ENCODE measurements around the gene FSTL4. TPM values are rescaled to one million over a fixed set of nuclear protein-coding genes. Genes with fewer than 3 reads are reported as not detected.

Gene FSTL4
- total RNA-seq, 1 donor from 2014 or later = 0.67 TPM

DNA sequence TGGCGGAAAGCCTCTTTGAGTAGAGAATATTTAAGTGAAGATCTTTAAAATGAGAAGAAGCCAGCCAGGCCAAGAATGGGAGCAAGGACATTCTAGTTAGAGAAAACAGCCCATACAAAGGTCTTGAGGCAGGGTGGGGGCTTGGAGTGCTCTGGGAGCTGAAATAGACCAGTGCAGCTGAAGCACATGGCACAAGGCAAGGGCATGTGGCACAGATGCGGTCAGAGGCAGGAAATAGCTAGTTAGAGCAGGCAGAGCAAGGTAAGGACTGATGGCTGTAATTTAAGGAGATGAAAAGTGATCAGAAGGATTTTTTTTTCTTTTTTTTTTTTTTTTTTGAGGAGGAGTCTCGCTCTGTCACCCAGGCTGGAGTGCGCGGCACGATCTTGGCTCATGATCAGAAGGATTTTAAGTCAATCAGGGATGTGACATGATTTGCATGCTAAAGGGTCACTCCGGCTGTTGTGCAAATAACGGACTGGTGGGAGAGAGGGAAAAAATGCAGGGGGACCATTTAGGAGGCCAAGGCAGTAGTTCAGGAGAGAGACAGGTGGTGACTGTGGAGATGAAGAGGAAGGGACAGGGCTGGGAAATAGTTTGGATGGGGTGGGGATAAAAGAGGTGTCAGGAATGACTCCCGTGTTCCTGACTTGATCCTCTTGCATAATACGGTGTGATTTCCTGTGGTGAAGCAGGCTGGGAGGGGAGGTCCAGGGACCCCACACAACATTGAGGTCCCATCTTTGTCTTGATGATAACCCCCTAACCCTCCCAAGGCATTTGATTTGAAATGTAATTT is 352.9 kb downstream of the FSTL4 start:
- Histone ChIP-seq H3K4me1 (no peaks in the 10 kb centered on the region), H3K36me3 (no peaks in the 10 kb centered on the region), H3K27me3 (no peaks in the 10 kb centered on the region), H3K27ac (no peak overlapping the region), H3K4me3 (no peak overlapping the region), H3K9me3 (no peaks in the 10 kb centered on the region)
- ATAC-seq (no peak), DNase-seq (no peak)
- TF ChIP-seq, protein P1, sequence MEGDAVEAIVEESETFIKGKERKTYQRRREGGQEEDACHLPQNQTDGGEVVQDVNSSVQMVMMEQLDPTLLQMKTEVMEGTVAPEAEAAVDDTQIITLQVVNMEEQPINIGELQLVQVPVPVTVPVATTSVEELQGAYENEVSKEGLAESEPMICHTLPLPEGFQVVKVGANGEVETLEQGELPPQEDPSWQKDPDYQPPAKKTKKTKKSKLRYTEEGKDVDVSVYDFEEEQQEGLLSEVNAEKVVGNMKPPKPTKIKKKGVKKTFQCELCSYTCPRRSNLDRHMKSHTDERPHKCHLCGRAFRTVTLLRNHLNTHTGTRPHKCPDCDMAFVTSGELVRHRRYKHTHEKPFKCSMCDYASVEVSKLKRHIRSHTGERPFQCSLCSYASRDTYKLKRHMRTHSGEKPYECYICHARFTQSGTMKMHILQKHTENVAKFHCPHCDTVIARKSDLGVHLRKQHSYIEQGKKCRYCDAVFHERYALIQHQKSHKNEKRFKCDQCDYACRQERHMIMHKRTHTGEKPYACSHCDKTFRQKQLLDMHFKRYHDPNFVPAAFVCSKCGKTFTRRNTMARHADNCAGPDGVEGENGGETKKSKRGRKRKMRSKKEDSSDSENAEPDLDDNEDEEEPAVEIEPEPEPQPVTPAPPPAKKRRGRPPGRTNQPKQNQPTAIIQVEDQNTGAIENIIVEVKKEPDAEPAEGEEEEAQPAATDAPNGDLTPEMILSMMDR (IDR thresholded peaks at IDR 0.05) = no peak
- intact Hi-C loops (cut with DNase I) = no loop called here

GRCh38 chr5:133257977-133258376 is 354.4 kb downstream of the FSTL4 start:
- intact Hi-C loops (cut with DNase I) = no loop called here
- Histone ChIP-seq H3K27me3 (no peaks in the 10 kb centered on the region), H3K27ac (no peak overlapping the region), H3K4me3 (no peak overlapping the region), H3K36me3 (no peaks in the 10 kb centered on the region), H3K4me1 (no peaks in the 10 kb centered on the region), H3K9me3 (no peaks in the 10 kb centered on the region)
- DNase-seq = no peak
- no peak for ATAC-seq
- TF ChIP-seq, protein P1 (IDR thresholded peaks at IDR 0.05) = no peak

- DNase-seq (no peak), ATAC-seq (no peak)
- no peaks in the 10 kb centered on the region for H3K9me3 ChIP-seq
- intact Hi-C loops (cut with DNase I) = no loop called here
- H3K27ac ChIP-seq = no peak overlapping the region
- H3K36me3 ChIP-seq = no peaks in the 10 kb centered on the region
- H3K4me1 ChIP-seq = no peaks in the 10 kb centered on the region
- H3K4me3 ChIP-seq = no peak overlapping the region
- H3K27me3 ChIP-seq = no peaks in the 10 kb centered on the region
- TF ChIP-seq, protein P1 (IDR thresholded peaks at IDR 0.05) = no peak
These were observed 356.1 kb downstream of the FSTL4 start for GRCh38 chr5:133256276-133256675.

- Histone ChIP-seq H3K4me1 (no peaks in the 10 kb centered on the region), H3K27ac (no peak overlapping the region), H3K36me3 (no peaks in the 10 kb centered on the region), H3K27me3 (no peaks in the 10 kb centered on the region), H3K4me3 (no peak overlapping the region), H3K9me3 (no peaks in the 10 kb centered on the region)
- TF ChIP-seq, protein P1 (IDR thresholded peaks at IDR 0.05) = no peak
- no peak for DNase-seq
- no peak for ATAC-seq
- intact Hi-C loops (cut with DNase I) = no loop called here
These were observed 357.5 kb downstream of the FSTL4 start for GRCh38 chr5:133254803-133255202.

DNA sequence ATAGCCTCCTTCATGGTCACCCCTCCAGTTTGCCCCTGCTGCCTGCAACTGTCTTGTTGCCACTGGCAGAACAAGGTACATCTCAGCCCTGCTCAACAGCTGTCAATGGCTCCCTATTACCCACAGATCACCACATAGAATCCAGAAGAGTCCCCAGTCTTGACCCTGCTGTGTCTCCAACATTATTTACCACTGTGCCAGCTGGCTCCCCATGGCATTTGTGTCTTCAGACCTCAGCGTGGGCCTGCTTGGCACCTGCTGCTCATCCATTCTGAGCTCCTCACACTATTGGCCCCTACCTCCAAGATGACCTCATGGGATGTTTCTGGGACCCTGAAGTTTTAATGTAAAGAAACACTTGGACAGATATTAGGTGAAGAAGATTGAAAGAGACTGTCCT is 358.7 kb downstream of the FSTL4 start:
- TF ChIP-seq, protein P1 (IDR thresholded peaks at IDR 0.05) = no peak
- Histone ChIP-seq H3K9me3 (no peaks in the 10 kb centered on the region), H3K36me3 (no peaks in the 10 kb centered on the region), H3K27me3 (no peaks in the 10 kb centered on the region), H3K27ac (no peak overlapping the region), H3K4me1 (no peaks in the 10 kb centered on the region), H3K4me3 (no peak overlapping the region)
- intact Hi-C loops (cut with DNase I) = no loop called here
- ATAC-seq (no peak), DNase-seq (no peak)
